ENCODE data around the gene C2CD4A. TPM values are rescaled to one million over a fixed set of nuclear protein-coding genes. Genes with fewer than 3 reads are reported as not detected.

Gene C2CD4A
- total and polyA plus RNA-seq, 9 of the 15 experiments (the other 6 are each of a cell fraction or from before 2014, with no cell fraction given) = not detected

GRCh38 chr15:62051166-62051565 is 15.6 kb upstream of the C2CD4A start:
- Histone ChIP-seq H4K20me1 (replicated peaks; ENCODE audit: control insufficient read depth, insufficient read depth, low read length) (peaks cover 8% of the 10 kb centered on the region), H3K27ac (ENCODE audit: extremely low read depth, low read depth, low read length) (no peak overlapping the region), H3K9me3 (replicated peaks; ENCODE audit: control insufficient read depth, insufficient read depth, low read depth, low read length) (no peaks in the 10 kb centered on the region), H3K36me3 (ENCODE audit: control insufficient read depth, insufficient read depth, low read length) (no peaks in the 10 kb centered on the region), H3K27me3 (ENCODE audit: control insufficient read depth in 2 of 2, insufficient read depth in 2 of 2, low read length in 2 of 2) (no peaks in the 10 kb centered on the region), H3K4me3 (no peak overlapping the region), H3K9ac (ENCODE audit: insufficient read depth in 1 of 2, low read depth in 2 of 2, low read length in 2 of 2) (no peak overlapping the region), H3K4me2 (ENCODE audit: insufficient read depth, low read length) (no peak overlapping the region), H3K4me1 (replicated peaks in 1 of 2; ENCODE audit: control insufficient read depth in 2 of 2, insufficient read depth in 2 of 2, low read length in 2 of 2) (peaks cover 8% of the 10 kb centered on the region in 2 experiments; a peak in 2 of 5 replicates), H3K9me1 (ENCODE audit: control insufficient read depth, insufficient read depth, low read length) (no peaks in the 10 kb centered on the region), H3K79me2 (ENCODE audit: control insufficient read depth, insufficient read depth, low read length) (peaks cover 46% of the 10 kb centered on the region), H2AFZ (ENCODE audit: low read depth, low read length) (no peak overlapping the region)
- FAIRE-seq (no peak), DNase-seq (ENCODE audit: extremely low read depth in 1 of 4, low spot score in 3 of 4) (no peak), ATAC-seq (no peak)
- in situ Hi-C loops (cut with MboI) (no loop called here), intact Hi-C loops (cut with micrococcal nuclease) (no loop called here)
- TF ChIP-seq WHSC1 (IDR thresholded peaks at IDR 0.05; ENCODE audit: low read length) = no peak
- TF ChIP-seq SFPQ (IDR thresholded peaks at IDR 0.05; ENCODE audit: low read depth, low read length) = no peak
- no peak for TF ChIP-seq JUNB (CRISPR knock-in tag; conservative IDR thresholded peaks at IDR 0.05)
- no peak for TF ChIP-seq E2F4 (CRISPR knock-in tag; IDR thresholded peaks at IDR 0.05; ENCODE audit: low read depth)
- TF ChIP-seq FOXK2 (conservative IDR thresholded peaks at IDR 0.05 in 1 of 2, IDR thresholded peaks at IDR 0.05 in 1 of 2; ENCODE audit: low read depth in 2 of 2) = no peak
- TF ChIP-seq GABPB1 (CRISPR knock-in tag; IDR thresholded peaks at IDR 0.05) = no peak
- no peak for TF ChIP-seq SMAD4 (CRISPR knock-in tag; conservative IDR thresholded peaks at IDR 0.05)
- WGBS (ENCODE audit: insufficient coverage, low coverage, missing lambda C conversion rate) = 83% methylated on average over 4 of the region's 4 CpGs
- CTCF ChIA-PET (ENCODE audit: low intra/inter-chr PET ratio) = no interaction called here
- BruUV-seq (replicated peaks) = no TSS peak
- POLR2A ChIA-PET = no interaction called here

All from K562 (cell line).